ENCODE data around the gene ADGRF4. TPM values are rescaled to one million over a fixed set of nuclear protein-coding genes. Genes with fewer than 3 reads are reported as not detected.

Gene ADGRF4
- total and polyA plus RNA-seq, 4 donors: 0.10 to 0.48 (median 0.22) TPM

- H3K9ac ChIP-seq (ENCODE audit: insufficient read depth in 1 of 2, low read length in 2 of 2): no peak overlapping the region
- no peak for DNase-seq
- ATAC-seq (ENCODE audit: insufficient read depth, low FRiP score): no peak
- no peak for TF ChIP-seq CTCF (IDR thresholded peaks at IDR 0.05; ENCODE audit: control extremely low read depth, extremely low read depth)
- no peaks in the 10 kb centered on the region for H3K36me3 ChIP-seq (ENCODE audit: control insufficient read depth in 4 of 4, insufficient read depth in 4 of 4, low read length in 4 of 4)
- H3K27me3 ChIP-seq (ENCODE audit: control insufficient read depth in 3 of 3, insufficient read depth in 3 of 3, low read length in 2 of 3): no peaks in the 10 kb centered on the region
- H3K9me3 ChIP-seq (ENCODE audit: control insufficient read depth in 4 of 4, insufficient read depth in 3 of 4, low read length in 3 of 4): no peaks in the 10 kb centered on the region
- 0% methylated on average over 1 of the region's 1 CpG for WGBS, 2 donors
- no peaks in the 10 kb centered on the region for H3K4me1 ChIP-seq (ENCODE audit: control insufficient read depth in 5 of 5, insufficient read depth in 5 of 5, low read length in 5 of 5)
- H3K4me3 ChIP-seq: no peak overlapping the region
- H3K27ac ChIP-seq (ENCODE audit: low read depth in 1 of 2, low read length in 1 of 2): no peak overlapping the region
These were observed 20.2 kb downstream of the ADGRF4 start for GRCh38 chr6:47718571-47718970.

- 83 to 85% methylated on average over 4 of the region's 4 CpGs for WGBS, 2 donors
- Histone ChIP-seq H3K9me3 (ENCODE audit: control insufficient read depth in 4 of 4, insufficient read depth in 3 of 4, low read length in 3 of 4) (no peaks in the 10 kb centered on the region), H3K4me1 (ENCODE audit: control insufficient read depth in 5 of 5, insufficient read depth in 5 of 5, low read length in 5 of 5) (no peaks in the 10 kb centered on the region), H3K27ac (ENCODE audit: low read depth in 1 of 2, low read length in 1 of 2) (no peak overlapping the region), H3K4me3 (no peak overlapping the region), H3K27me3 (ENCODE audit: control insufficient read depth in 3 of 3, insufficient read depth in 3 of 3, low read length in 2 of 3) (no peaks in the 10 kb centered on the region), H3K9ac (ENCODE audit: insufficient read depth in 1 of 2, low read length in 2 of 2) (no peak overlapping the region), H3K36me3 (ENCODE audit: control insufficient read depth in 4 of 4, insufficient read depth in 4 of 4, low read length in 4 of 4) (no peaks in the 10 kb centered on the region)
- DNase-seq: no peak
- no peak for TF ChIP-seq CTCF (IDR thresholded peaks at IDR 0.05; ENCODE audit: control extremely low read depth, extremely low read depth)
- no peak for ATAC-seq (ENCODE audit: insufficient read depth, low FRiP score)
These were observed 22.8 kb downstream of the ADGRF4 start for GRCh38 chr6:47721189-47721588.

GRCh38 chr6:47722194-47722593, 23.8 kb downstream of the ADGRF4 start:
- Histone ChIP-seq H3K27ac (ENCODE audit: low read depth in 1 of 2, low read length in 1 of 2) (no peak overlapping the region), H3K27me3 (ENCODE audit: control insufficient read depth in 3 of 3, insufficient read depth in 3 of 3, low read length in 2 of 3) (no peaks in the 10 kb centered on the region), H3K9me3 (ENCODE audit: control insufficient read depth in 4 of 4, insufficient read depth in 3 of 4, low read length in 3 of 4) (no peaks in the 10 kb centered on the region), H3K36me3 (ENCODE audit: control insufficient read depth in 4 of 4, insufficient read depth in 4 of 4, low read length in 4 of 4) (no peaks in the 10 kb centered on the region), H3K4me3 (no peak overlapping the region), H3K9ac (ENCODE audit: insufficient read depth in 1 of 2, low read length in 2 of 2) (no peak overlapping the region), H3K4me1 (ENCODE audit: control insufficient read depth in 5 of 5, insufficient read depth in 5 of 5, low read length in 5 of 5) (no peaks in the 10 kb centered on the region)
- TF ChIP-seq CTCF (IDR thresholded peaks at IDR 0.05; ENCODE audit: control extremely low read depth, extremely low read depth): no peak
- ATAC-seq (ENCODE audit: insufficient read depth, low FRiP score) (no peak), DNase-seq (no peak)
- 44 to 56% methylated on average over 3 of the region's 3 CpGs for WGBS, 2 donors

DNA sequence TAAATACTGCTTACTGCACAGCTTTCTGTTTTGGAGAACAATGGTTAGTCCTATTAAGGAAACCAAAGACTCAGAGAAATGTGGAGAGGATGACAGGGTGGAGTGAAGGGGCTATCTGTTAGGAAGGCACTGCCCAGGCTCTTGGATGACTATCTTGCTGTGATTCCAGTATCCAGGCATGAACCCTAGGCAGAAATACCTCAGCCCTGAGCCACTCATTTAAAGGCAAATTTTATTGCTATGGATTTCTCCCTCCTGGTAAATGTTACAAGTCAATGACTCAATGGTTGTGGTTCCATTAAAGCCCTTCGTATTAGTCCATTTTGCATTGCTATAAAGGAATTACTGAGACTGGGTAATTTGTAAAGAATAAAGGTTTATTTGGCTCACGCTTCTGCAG, 25.9 kb downstream of the ADGRF4 start:
- 94% methylated on average over 2 of the region's 2 CpGs for WGBS, 2 donors
- Histone ChIP-seq H3K9ac (ENCODE audit: insufficient read depth in 1 of 2, low read length in 2 of 2) (no peak overlapping the region), H3K9me3 (ENCODE audit: control insufficient read depth in 4 of 4, insufficient read depth in 3 of 4, low read length in 3 of 4) (no peaks in the 10 kb centered on the region), H3K4me1 (ENCODE audit: control insufficient read depth in 5 of 5, insufficient read depth in 5 of 5, low read length in 5 of 5) (no peaks in the 10 kb centered on the region), H3K36me3 (ENCODE audit: control insufficient read depth in 4 of 4, insufficient read depth in 4 of 4, low read length in 4 of 4) (no peaks in the 10 kb centered on the region), H3K4me3 (no peak overlapping the region), H3K27me3 (ENCODE audit: control insufficient read depth in 3 of 3, insufficient read depth in 3 of 3, low read length in 2 of 3) (no peaks in the 10 kb centered on the region), H3K27ac (ENCODE audit: low read depth in 1 of 2, low read length in 1 of 2) (no peak overlapping the region)
- ATAC-seq (ENCODE audit: insufficient read depth, low FRiP score): no peak
- no peak for TF ChIP-seq CTCF (IDR thresholded peaks at IDR 0.05; ENCODE audit: control extremely low read depth, extremely low read depth)
- no peak for DNase-seq

Measured in lung (tissue), 12 donors.